H1 (cell line): Measurements from ENCODE around the gene FBN2. TPM values are rescaled to one million over a fixed set of nuclear protein-coding genes. Genes with fewer than 3 reads are reported as not detected.

Experiments
- CTCF ChIA-PET: fragments of 300-600 bp; sonication (Branson Sonifier 250); formaldehyde crosslinking; loops from one replicate; lab custom pipeline; 2021; ENCODE audit not compliant: partially characterized antibody; lab: Charles Lee
- POLR2A ChIA-PET: fragments of 300-600 bp; sonication (Branson Sonifier 250); formaldehyde crosslinking; loops from one replicate; lab custom pipeline; 2021; ENCODE audit warnings: inconsistent platforms; ENCODE audit not compliant: partially characterized antibody; lab: Charles Lee
- DNase-seq, 2 experiments: peaks; one replicate each; pipeline versions ENCODE4 v3.0.0 to v3.0.0-alpha.2; 2010 to 2022; ENCODE audit warnings: low spot score in 2 of 2, low read depth in 1 of 2, mixed read lengths in 1 of 2
- FAIRE-seq: peaks from 2 replicates; lab custom pipeline; 2011; peaks lifted over from hg19 to GRCh38; lab: Jason Lieb, UNC
- H2AFZ ChIP-seq: 2 replicates; pipeline ENCODE4 v1.8.1; 2012; ENCODE audit warnings: low read length, inconsistent platforms
- H2AK5ac ChIP-seq: 2 replicates; pipeline ENCODE4 v1.6.1; 2013; ENCODE audit warnings: low read depth, low read length
- H2BK120ac ChIP-seq: replicated peaks from 2 replicates; pipeline ENCODE3; 2013; ENCODE audit warnings: low read depth, low read length, inconsistent platforms
- H2BK12ac ChIP-seq: 2 replicates; pipeline ENCODE4 v1.6.1; 2013; ENCODE audit warnings: low read depth, low read length
- H2BK15ac ChIP-seq: 2 replicates; pipeline ENCODE4 v1.6.1; 2013; ENCODE audit warnings: low read length
- H2BK20ac ChIP-seq: 2 replicates; pipeline ENCODE4 v1.6.1; 2013; ENCODE audit warnings: low read length
- H2BK5ac ChIP-seq: 2 replicates; pipeline ENCODE4 v1.6.1; 2013; ENCODE audit warnings: low read depth, low read length
- H3K14ac ChIP-seq: 2 replicates; pipeline ENCODE4 v1.6.1; 2013; ENCODE audit warnings: inconsistent platforms; ENCODE audit not compliant: insufficient read length
- H3K18ac ChIP-seq: 2 replicates; pipeline ENCODE4 v1.6.1; 2013; ENCODE audit warnings: low read length; ENCODE audit errors: extremely low read depth
- H3K23ac ChIP-seq: 2 replicates; pipeline ENCODE4 v1.6.1; 2013; ENCODE audit warnings: inconsistent platforms; ENCODE audit not compliant: insufficient read length
- H3K23me2 ChIP-seq: 2 replicates; pipeline ENCODE4 v1.6.1; 2013; ENCODE audit warnings: low read depth, low read length
- H3K27ac ChIP-seq: 2 replicates; pipeline ENCODE4 v1.6.1; 2011; ENCODE audit warnings: low read depth, low read length, inconsistent platforms
- H3K27me3 ChIP-seq, 4 experiments: replicated peaks in 1 of 4; 1 replicate in 1 of 4; 2 replicates in 3 of 4; pipeline versions ENCODE4 v1.6.1 to v1.8.1; 2011 to 2013; ENCODE audit warnings: low read length in 3 of 4, mild to moderate bottlenecking in 3 of 4, inconsistent platforms in 2 of 4, mixed read lengths in 2 of 4, moderate library complexity in 1 of 4; ENCODE audit not compliant: control insufficient read depth in 3 of 4, insufficient read depth in 3 of 4; ENCODE audit errors: extremely low read depth in 1 of 4
- H3K36me3 ChIP-seq, 4 experiments: 2 replicates each; pipeline versions ENCODE4 v1.6.1 to v1.8.1; 2011 to 2013; ENCODE audit warnings: mild to moderate bottlenecking in 4 of 4, low read length in 3 of 4, moderate library complexity in 2 of 4, control low read depth in 1 of 4, inconsistent platforms in 1 of 4; ENCODE audit not compliant: insufficient read depth in 4 of 4, control insufficient read depth in 2 of 4
- H3K4ac ChIP-seq: replicated peaks from 2 replicates; pipeline ENCODE3; 2013; ENCODE audit warnings: low read length, low read depth, mixed read lengths, inconsistent platforms; ENCODE audit not compliant: insufficient read length
- H3K4me1 ChIP-seq, 4 experiments: replicated peaks in 1 of 4; 1 replicate in 1 of 4; 2 replicates in 3 of 4; pipeline versions ENCODE4 v1.6.1 to v1.8.1; 2011 to 2013; ENCODE audit warnings: low read length in 3 of 4, inconsistent platforms in 2 of 4, mixed read lengths in 1 of 4; ENCODE audit not compliant: insufficient read depth in 4 of 4, control insufficient read depth in 3 of 4
- H3K4me2 ChIP-seq, 2 experiments: 2 replicates each; pipeline versions ENCODE4 v1.6.1 to v1.8.1; 2011 to 2013; ENCODE audit warnings: low read depth in 2 of 2, low read length in 2 of 2, control low read depth in 1 of 2, inconsistent platforms in 1 of 2, mild to moderate bottlenecking in 1 of 2; ENCODE audit not compliant: insufficient read depth in 1 of 2
- H3K4me3 ChIP-seq, 4 experiments: fragments of 200-600, 300-600 bp in 1 of 4; sonication (generic), shearing (Covaris generic), sonication (Bioruptor Twin) in 1 of 4; 2 replicates each; pipeline versions ENCODE4 v1.5.1 to v1.8.1; 2011 to 2016; ENCODE audit warnings: low read length in 4 of 4, low read depth in 3 of 4, control low read depth in 2 of 4, inconsistent platforms in 2 of 4, mild to moderate bottlenecking in 2 of 4, mixed read lengths in 1 of 4, moderate library complexity in 1 of 4; ENCODE audit not compliant: insufficient read depth in 2 of 4; ENCODE audit errors: extremely low read depth in 1 of 4
- H3K56ac ChIP-seq: replicated peaks from 2 replicates; pipeline ENCODE3; 2013; ENCODE audit warnings: low read depth, mild to moderate bottlenecking, mixed read lengths, low read length, inconsistent platforms; ENCODE audit not compliant: insufficient read length
- H3K79me1 ChIP-seq: 2 replicates; pipeline ENCODE4 v1.6.1; 2013; ENCODE audit warnings: low read depth, low read length, control low read depth
- H3K79me2 ChIP-seq, 2 experiments: 2 replicates each; pipeline versions ENCODE4 v1.6.1 to v1.8.1; 2012 to 2013; ENCODE audit warnings: low read length in 2 of 2, mild to moderate bottlenecking in 2 of 2, inconsistent platforms in 1 of 2; ENCODE audit not compliant: insufficient read depth in 2 of 2, control insufficient read depth in 1 of 2
- H3K9ac ChIP-seq, 4 experiments: replicated peaks in 1 of 4; 1 replicate in 1 of 4; 2 replicates in 3 of 4; pipeline versions ENCODE4 v1.6.1 to v1.8.1; 2011 to 2013; ENCODE audit warnings: low read depth in 3 of 4, low read length in 3 of 4, control low read depth in 2 of 4, mild to moderate bottlenecking in 2 of 4, moderate library complexity in 2 of 4, inconsistent platforms in 1 of 4; ENCODE audit errors: extremely low read depth in 1 of 4
- H3K9me3 ChIP-seq, 2 experiments: 2 replicates each; pipeline versions ENCODE4 v1.6.1 to v1.8.1; 2012 to 2013; ENCODE audit warnings: mild to moderate bottlenecking in 2 of 2, moderate library complexity in 2 of 2, control low read depth in 1 of 2, inconsistent platforms in 1 of 2, low read depth in 1 of 2, low read length in 1 of 2, mixed read lengths in 1 of 2; ENCODE audit not compliant: insufficient read depth in 2 of 2
- H4K20me1 ChIP-seq, 2 experiments: replicated peaks in 1 of 2; 2 replicates each; pipeline versions ENCODE3 to v1.8.1; 2011 to 2013; ENCODE audit warnings: inconsistent platforms in 2 of 2, low read length in 2 of 2, mild to moderate bottlenecking in 1 of 2; ENCODE audit not compliant: insufficient read depth in 2 of 2, control insufficient read depth in 1 of 2
- H4K5ac ChIP-seq: 2 replicates; pipeline ENCODE4 v1.6.1; 2013; ENCODE audit warnings: low read length, low read depth, mixed read lengths, inconsistent platforms; ENCODE audit not compliant: insufficient read length
- H4K8ac ChIP-seq: 2 replicates; pipeline ENCODE4 v1.8.0; 2013; ENCODE audit warnings: mild to moderate bottlenecking, moderate library complexity, low read length, inconsistent platforms; ENCODE audit not compliant: insufficient read depth; ENCODE audit errors: extremely low read depth
- H4K91ac ChIP-seq: replicated peaks from 2 replicates; pipeline ENCODE3; 2013; ENCODE audit warnings: low read length, mixed read lengths, inconsistent platforms; ENCODE audit not compliant: insufficient read length
- ASH2L ChIP-seq: fragments of 200-600, 300-600 bp; sonication (generic); IDR thresholded peaks from one replicate; pipeline ENCODE4 v1.7.1; 2017; ENCODE audit warnings: low read length
- CBX5 ChIP-seq: fragments of 300-800, 300-1000 bp; sonication (generic); IDR thresholded peaks from 2 replicates; pipeline ENCODE4 v1.7.1; 2016; ENCODE audit warnings: antibody characterized with exemption, low read length, low read depth
- KDM1A ChIP-seq: fragments of 200-600, 300-600 bp; sonication (generic); IDR thresholded peaks from 2 replicates; pipeline ENCODE4 v1.7.1; 2016; ENCODE audit warnings: mild to moderate bottlenecking, low read length, borderline replicate concordance
- NRF1 ChIP-seq: IDR thresholded peaks from 2 replicates; pipeline ENCODE4 v1.6.1; 2011; ENCODE audit warnings: mild to moderate bottlenecking, low read depth, low read length, improper control_type of control experiment
- PHF8 ChIP-seq: fragments of 200-600 bp; sonication (generic); conservative IDR thresholded peaks from 2 replicates; pipeline ENCODE4 v1.7.1; 2012; ENCODE audit warnings: low read depth, mild to moderate bottlenecking, inconsistent platforms, low read length, moderate library complexity
- RNF2 ChIP-seq: fragments of 200-900, 300-1000 bp; sonication (generic); IDR thresholded peaks from 2 replicates; pipeline ENCODE4 v1.7.1; 2016; ENCODE audit warnings: borderline replicate concordance, low read depth, mild to moderate bottlenecking, antibody characterized with exemption, low read length; ENCODE audit not compliant: poor library complexity, severe bottlenecking; ENCODE audit errors: missing control alignments
- SRF ChIP-seq: IDR thresholded peaks from 2 replicates; pipeline ENCODE4 v1.6.1; 2011; ENCODE audit warnings: mild to moderate bottlenecking, low read depth, low read length, moderate library complexity
- SUZ12 ChIP-seq: fragments of 200-600 bp; sonication (generic); IDR thresholded peaks from 2 replicates; pipeline ENCODE4 v1.6.1; 2012; ENCODE audit warnings: mild to moderate bottlenecking, inconsistent platforms, low read length, moderate library complexity, mixed read lengths
- WGBS, 2 experiments: shearing (Covaris generic) in 1 of 2; methylation state at CpG; one replicate each; pipeline versions ENCODE4 v1.1.6 to v1.1.7; 2013 to 2015; ENCODE audit warnings: low lambda C conversion rate in 2 of 2, mixed read lengths in 2 of 2, inconsistent platforms in 1 of 2, low coverage in 1 of 2, missing lambda C conversion rate in 1 of 2; ENCODE audit not compliant: insufficient replicate concordance in 2 of 2, insufficient coverage in 1 of 2, insufficient read length in 1 of 2; ENCODE audit errors: extremely low coverage in 1 of 2, missing lambda C conversion rate in 1 of 2; 5-methylcytosine and 5-hydroxymethylcytosine counted together
- polyA plus RNA-seq, 7 experiments: library from polyadenylated mRNA; depleted of rRNA in 3 of 7; stranded (reverse) in 5 of 7; unstranded in 2 of 7; fragments of >200 nt in 5 of 7; fragments of 200-250 nt in 2 of 7; gene quantifications; 1 replicate in 5 of 7; 2 replicates in 1 of 7; 4 replicates in 1 of 7; pipeline versions ENCODE4 v1.2.1 to v1.2.3, GENCODE V29; 2011 to 2013; ENCODE audit warnings: missing spikeins in 2 of 7, mixed read lengths in 2 of 7
- total RNA-seq: library from RNA; stranded (reverse); fragmentation: NEBNext Ultra II Directional; extraction: Animal tissue kit (Norgen Biotek cat#: 25700); gene quantifications from 2 replicates; pipeline ENCODE4 v1.2.1, GENCODE V29; 2021
- TF ChIP-seq, protein P1 (sequence below): IDR thresholded peaks from 2 replicates; pipeline ENCODE4 v1.6.1; 2011; ENCODE audit warnings: low read depth, mild to moderate bottlenecking, low read length; ENCODE audit not compliant: insufficient read depth
- TF ChIP-seq, protein P2 (sequence below): IDR thresholded peaks from 2 replicates; pipeline ENCODE4 v1.6.1; 2012; ENCODE audit warnings: low read length, inconsistent platforms

Gene FBN2
- total and polyA plus RNA-seq, 2 of the 8 experiments (the other 6 are each of a cell fraction or from before 2014, with no cell fraction given) = 14.1 to 16.3 TPM

- Histone ChIP-seq H3K9ac (peak overlapping the region in 1 of 4 experiments; percentile 34; a peak in 1 of 7 replicates), H3K14ac (no peak overlapping the region), H2BK20ac (no peak overlapping the region), H4K8ac (no peak overlapping the region), H3K9me3 (peaks cover 5 to 6% of the 10 kb centered on the region in 2 experiments; a peak in 2 of 4 replicates), H3K23me2 (no peaks in the 10 kb centered on the region), H3K4me2 (no peak overlapping the region), H2BK120ac (no peak overlapping the region), H3K18ac (no peak overlapping the region), H3K4me3 (no peak overlapping the region), H4K91ac (no peak overlapping the region), H3K4me1 (peaks cover 0 to 4% (median 0%) of the 10 kb centered on the region in 4 experiments; a peak in 2 of 7 replicates), H3K23ac (no peak overlapping the region), H4K20me1 (no peaks in the 10 kb centered on the region), H2BK5ac (no peak overlapping the region), H3K27me3 (no peaks in the 10 kb centered on the region), H3K27ac (no peak overlapping the region), H2BK15ac (no peak overlapping the region), H2AFZ (no peak overlapping the region), H3K79me1 (no peaks in the 10 kb centered on the region), H3K79me2 (no peaks in the 10 kb centered on the region), H3K56ac (no peak overlapping the region), H2AK5ac (no peak overlapping the region), H4K5ac (no peak overlapping the region), H3K36me3 (peaks cover 3 to 20% (median 8%) of the 10 kb centered on the region in 4 experiments; a peak in 5 of 8 replicates), H2BK12ac (no peak overlapping the region), H3K4ac (no peak overlapping the region)
- no peak for DNase-seq
- 90% methylated on average over 1 of the region's 1 CpG; no CpG with 5 or more reads in 1 of the 2 experiments for WGBS, 2 experiments
- FAIRE-seq = no peak
- ChIA-PET CTCF (interaction anchor here (0.6 kb wide), 1 partner anchor 130 kb away, joined by 4 read pairs; no protein-coding TSS in a partner anchor), POLR2A (interaction anchor here (0.6 kb wide), 1 partner anchor 158 kb away, joined by 3 read pairs; no protein-coding TSS in a partner anchor)
- TF ChIP-seq NRF1 = no peak
- TF ChIP-seq ASH2L = no peak
- TF ChIP-seq RNF2 = no peak
- no peak for TF ChIP-seq KDM1A
- no peak for TF ChIP-seq SRF
- no peak for TF ChIP-seq SUZ12
- TF ChIP-seq CBX5 = no peak
- TF ChIP-seq, protein P1, sequence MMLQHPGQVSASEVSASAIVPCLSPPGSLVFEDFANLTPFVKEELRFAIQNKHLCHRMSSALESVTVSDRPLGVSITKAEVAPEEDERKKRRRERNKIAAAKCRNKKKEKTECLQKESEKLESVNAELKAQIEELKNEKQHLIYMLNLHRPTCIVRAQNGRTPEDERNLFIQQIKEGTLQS = no peak
- no peak for TF ChIP-seq PHF8
- TF ChIP-seq, protein P2, sequence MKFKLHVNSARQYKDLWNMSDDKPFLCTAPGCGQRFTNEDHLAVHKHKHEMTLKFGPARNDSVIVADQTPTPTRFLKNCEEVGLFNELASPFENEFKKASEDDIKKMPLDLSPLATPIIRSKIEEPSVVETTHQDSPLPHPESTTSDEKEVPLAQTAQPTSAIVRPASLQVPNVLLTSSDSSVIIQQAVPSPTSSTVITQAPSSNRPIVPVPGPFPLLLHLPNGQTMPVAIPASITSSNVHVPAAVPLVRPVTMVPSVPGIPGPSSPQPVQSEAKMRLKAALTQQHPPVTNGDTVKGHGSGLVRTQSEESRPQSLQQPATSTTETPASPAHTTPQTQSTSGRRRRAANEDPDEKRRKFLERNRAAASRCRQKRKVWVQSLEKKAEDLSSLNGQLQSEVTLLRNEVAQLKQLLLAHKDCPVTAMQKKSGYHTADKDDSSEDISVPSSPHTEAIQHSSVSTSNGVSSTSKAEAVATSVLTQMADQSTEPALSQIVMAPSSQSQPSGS = no peak
These were observed 234.5 kb downstream of the FBN2 start for GRCh38 chr5:128303593-128303992.
